GM12873 (cell line): ENCODE data around the gene OVAAL.

ENCODE experiments used
- TF ChIP-seq, protein P1 (sequence below): IDR thresholded peaks from 2 replicates; pipeline ENCODE4 v1.5.1; 2012; ENCODE audit warnings: low read depth, mild to moderate bottlenecking, moderate library complexity, low read length, control low read depth; ENCODE audit not compliant: insufficient read depth; ENCODE audit errors: missing control alignments

OVAAL gene

GRCh38 chr1:180567654-180568053 is 8.9 kb downstream of the OVAAL start:
- TF ChIP-seq, protein P1, sequence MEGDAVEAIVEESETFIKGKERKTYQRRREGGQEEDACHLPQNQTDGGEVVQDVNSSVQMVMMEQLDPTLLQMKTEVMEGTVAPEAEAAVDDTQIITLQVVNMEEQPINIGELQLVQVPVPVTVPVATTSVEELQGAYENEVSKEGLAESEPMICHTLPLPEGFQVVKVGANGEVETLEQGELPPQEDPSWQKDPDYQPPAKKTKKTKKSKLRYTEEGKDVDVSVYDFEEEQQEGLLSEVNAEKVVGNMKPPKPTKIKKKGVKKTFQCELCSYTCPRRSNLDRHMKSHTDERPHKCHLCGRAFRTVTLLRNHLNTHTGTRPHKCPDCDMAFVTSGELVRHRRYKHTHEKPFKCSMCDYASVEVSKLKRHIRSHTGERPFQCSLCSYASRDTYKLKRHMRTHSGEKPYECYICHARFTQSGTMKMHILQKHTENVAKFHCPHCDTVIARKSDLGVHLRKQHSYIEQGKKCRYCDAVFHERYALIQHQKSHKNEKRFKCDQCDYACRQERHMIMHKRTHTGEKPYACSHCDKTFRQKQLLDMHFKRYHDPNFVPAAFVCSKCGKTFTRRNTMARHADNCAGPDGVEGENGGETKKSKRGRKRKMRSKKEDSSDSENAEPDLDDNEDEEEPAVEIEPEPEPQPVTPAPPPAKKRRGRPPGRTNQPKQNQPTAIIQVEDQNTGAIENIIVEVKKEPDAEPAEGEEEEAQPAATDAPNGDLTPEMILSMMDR = no peak

- TF ChIP-seq, protein P1 = no peak
Observed at GRCh38 chr1:180568184-180568583, 9.4 kb downstream of the OVAAL start.

DNA sequence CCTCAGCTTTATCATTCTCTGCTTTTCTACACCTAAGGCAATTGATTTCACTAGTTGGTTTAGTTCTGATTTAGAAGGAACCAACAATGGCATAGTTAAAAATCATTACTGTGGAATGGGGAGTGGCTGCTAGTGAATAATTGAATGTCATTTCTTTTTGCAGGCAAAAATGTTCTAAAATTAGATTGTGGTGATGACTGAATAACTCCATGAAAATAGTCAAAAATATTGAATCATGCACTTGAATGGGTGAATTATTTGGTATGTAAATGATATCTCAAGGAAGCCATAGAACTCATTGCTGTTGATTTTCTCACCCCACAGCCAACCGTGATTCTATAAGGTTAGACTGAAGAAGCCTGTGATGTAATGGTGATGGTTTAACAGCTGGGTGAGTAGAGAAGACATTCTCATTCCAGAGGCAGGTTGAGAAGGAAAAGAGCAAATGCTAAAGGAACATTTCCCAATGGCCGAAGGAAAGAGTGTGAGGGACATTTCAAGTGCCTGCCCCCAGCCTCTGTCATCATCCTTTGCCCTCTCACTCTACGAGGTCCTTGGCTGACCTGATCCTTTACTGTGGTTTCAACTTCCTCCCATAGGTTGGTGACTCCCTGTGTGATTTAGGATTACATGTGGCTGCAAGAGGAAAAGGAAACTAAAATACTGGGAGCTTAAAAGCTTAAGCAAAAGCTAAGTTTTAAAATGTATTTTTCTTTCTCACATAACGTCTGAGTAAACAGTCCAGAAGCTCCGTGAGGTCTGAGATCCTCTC is 12.5 kb downstream of the OVAAL start:
- TF ChIP-seq, protein P1 = no peak

- TF ChIP-seq, protein P1 = no peak
Observed at GRCh38 chr1:180571832-180572636, 13.3 kb downstream of the OVAAL start.

DNA sequence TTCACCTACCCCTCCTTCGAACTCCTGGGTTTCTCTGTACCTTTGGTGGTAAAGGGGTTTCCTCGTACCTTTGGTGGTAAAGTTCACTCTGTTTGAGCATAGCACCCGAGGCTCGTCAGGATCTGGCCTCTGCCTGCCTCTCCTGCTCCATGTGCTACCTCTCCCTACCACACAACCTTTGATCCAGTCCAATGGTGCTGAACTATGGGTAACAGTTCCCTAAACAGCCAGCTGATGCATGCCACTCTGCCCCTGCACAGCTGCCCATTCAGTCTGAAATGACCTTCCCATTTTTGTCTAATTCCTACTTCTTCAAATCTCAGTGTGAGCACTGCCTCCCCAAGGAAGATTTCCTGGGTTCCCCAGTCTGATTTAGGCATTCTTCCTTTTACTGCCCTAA is 14.0 kb downstream of the OVAAL start:
- TF ChIP-seq, protein P1 = no peak

DNA sequence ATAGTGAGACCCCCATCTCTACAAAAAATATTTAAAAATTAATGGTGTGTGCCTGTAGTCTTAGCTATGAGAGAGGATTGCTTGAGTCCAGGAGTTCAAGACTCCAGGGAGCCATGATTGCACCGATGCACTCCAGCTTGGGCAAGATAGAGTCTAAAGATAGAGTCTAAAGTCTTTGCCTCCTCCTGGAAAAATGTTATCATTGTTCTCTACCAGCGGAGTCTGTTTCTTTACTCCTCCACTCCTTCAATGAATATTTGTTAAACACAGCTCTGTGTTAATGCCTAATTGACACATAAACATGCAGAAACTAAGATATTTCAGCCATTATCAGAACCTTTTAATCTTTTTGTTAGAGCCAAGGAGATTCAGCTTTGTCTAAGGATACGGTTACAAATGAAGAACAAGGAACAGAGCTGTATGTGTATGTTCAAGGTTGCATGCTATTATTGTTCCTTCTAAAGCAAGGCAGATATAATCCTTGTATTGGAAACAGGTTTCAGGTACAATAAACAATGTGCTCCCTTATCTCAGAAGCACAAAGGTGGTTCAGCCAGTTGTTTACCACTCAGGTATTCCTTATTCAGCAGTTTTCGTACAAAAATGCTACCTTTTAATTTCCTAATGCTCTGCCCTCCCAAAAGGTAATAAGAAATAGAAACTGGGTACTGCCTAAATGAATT is 15.4 kb downstream of the OVAAL start:
- TF ChIP-seq, protein P1 = no peak

- TF ChIP-seq, protein P1 = no peak
Observed at GRCh38 chr1:180577361-180577760, 18.6 kb downstream of the OVAAL start.
